Neural cell (in vitro differentiated cells): ENCODE data around the gene COMTD1. TPM values are rescaled to one million over a fixed set of nuclear protein-coding genes. Genes with fewer than 3 reads are reported as not detected.

Experiments used
- H2AFZ ChIP-seq: fragments of 200-600, 300-800 bp; sonication (generic), shearing (Covaris generic); 2 replicates; pipeline ENCODE4 v1.6.0; 2014; ENCODE audit warnings: low read depth, mild to moderate bottlenecking, antibody characterized with exemption, low read length, moderate library complexity
- H3F3A ChIP-seq: fragments of 200-600 bp; shearing (Covaris generic); 2 replicates; pipeline ENCODE4 v1.6.1; 2016; ENCODE audit warnings: mild to moderate bottlenecking, moderate library complexity, mixed read lengths, antibody characterized with exemption, low read length; ENCODE audit not compliant: insufficient read depth, poor library complexity, severe bottlenecking
- H3K27ac ChIP-seq: fragments of 200-600, 300-800 bp; sonication (generic), shearing (Covaris generic); 2 replicates; pipeline ENCODE4 v1.5.1; 2014; ENCODE audit warnings: mild to moderate bottlenecking, low read length, moderate library complexity
- H3K27me3 ChIP-seq: fragments of 300-800, 200-600 bp; sonication (generic), shearing (Covaris generic); 2 replicates; pipeline ENCODE4 v1.6.0; 2014; ENCODE audit warnings: mild to moderate bottlenecking, low read depth, low read length, moderate library complexity; ENCODE audit not compliant: insufficient read depth
- H3K36me3 ChIP-seq: fragments of 300-800, 200-600 bp; sonication (generic), shearing (Covaris generic); 2 replicates; pipeline ENCODE4 v1.5.1; 2014; ENCODE audit warnings: mild to moderate bottlenecking, antibody characterized with exemption, low read length, moderate library complexity; ENCODE audit not compliant: insufficient read depth
- H3K4me2 ChIP-seq: fragments of 300-800, 200-600 bp; sonication (generic), shearing (Covaris generic); 2 replicates; pipeline ENCODE4 v1.6.0; 2014; ENCODE audit warnings: mild to moderate bottlenecking, low read length
- H3K4me3 ChIP-seq: fragments of 300-800, 200-600 bp; sonication (generic), shearing (Covaris generic); 2 replicates; pipeline ENCODE4 v1.5.1; 2014; ENCODE audit warnings: mild to moderate bottlenecking, low read length, moderate library complexity
- H3K79me2 ChIP-seq: fragments of 200-600 bp; shearing (Covaris generic); replicated peaks from 2 replicates; pipeline ENCODE4 v1.6.0; 2014; ENCODE audit warnings: mild to moderate bottlenecking, low read length, moderate library complexity; ENCODE audit not compliant: insufficient read depth
- H3K9ac ChIP-seq: fragments of 300-800, 200-600 bp; sonication (generic), shearing (Covaris generic); 2 replicates; pipeline ENCODE4 v1.6.1; 2016; ENCODE audit warnings: mild to moderate bottlenecking, low read length, mixed read lengths
- H3K9me2 ChIP-seq: fragments of 200-600 bp; shearing (Covaris generic); 2 replicates; pipeline ENCODE4 v1.6.1; 2016; ENCODE audit warnings: mild to moderate bottlenecking, low read length, mixed read lengths; ENCODE audit not compliant: insufficient read depth
- H3K9me3 ChIP-seq: fragments of 200-600, 300-800 bp; sonication (generic), shearing (Covaris generic); 2 replicates; pipeline ENCODE4 v1.6.1; 2016; ENCODE audit warnings: mild to moderate bottlenecking, mixed run types, low read length, moderate library complexity, mixed read lengths
- H4K20me1 ChIP-seq: fragments of 200-600 bp; shearing (Covaris generic); 2 replicates; pipeline ENCODE4 v1.6.1; 2016; ENCODE audit warnings: mild to moderate bottlenecking, mixed run types; ENCODE audit not compliant: insufficient read depth
- EP300 ChIP-seq: fragments of 450-650 bp; conservative IDR thresholded peaks from 2 replicates; pipeline ENCODE4 v1.6.1; 2014; ENCODE audit warnings: antibody characterized with exemption, mild to moderate bottlenecking, moderate library complexity; ENCODE audit not compliant: poor library complexity, severe bottlenecking
- EZH2 ChIP-seq: fragments of 200-600, 300-800 bp; shearing (Covaris generic), sonication (generic); IDR thresholded peaks from 2 replicates; pipeline ENCODE4 v1.6.1; 2014; ENCODE audit warnings: antibody characterized with exemption, low read length, borderline replicate concordance, mild to moderate bottlenecking; ENCODE audit not compliant: insufficient read depth, poor library complexity, severe bottlenecking
- MXI1 ChIP-seq: fragments of 450-650 bp; conservative IDR thresholded peaks from 2 replicates; pipeline ENCODE4 v1.6.1; 2014; ENCODE audit warnings: antibody characterized with exemption, mild to moderate bottlenecking; ENCODE audit not compliant: poor library complexity, severe bottlenecking
- POLR2AphosphoS5 ChIP-seq: IDR thresholded peaks from 2 replicates; pipeline ENCODE4 v1.6.1; 2012
- RAD21 ChIP-seq: fragments of 450-650 bp; conservative IDR thresholded peaks from 2 replicates; pipeline ENCODE4 v1.6.1; 2014; ENCODE audit warnings: antibody characterized with exemption, mild to moderate bottlenecking, moderate library complexity
- REST ChIP-seq: IDR thresholded peaks from 2 replicates; pipeline ENCODE4 v1.6.1; 2012; ENCODE audit warnings: borderline replicate concordance
- SMC3 ChIP-seq: fragments of 450-650 bp; conservative IDR thresholded peaks from 2 replicates; pipeline ENCODE4 v1.6.1; 2014; ENCODE audit warnings: antibody characterized with exemption, mild to moderate bottlenecking, moderate library complexity; ENCODE audit not compliant: poor library complexity
- TAF1 ChIP-seq: IDR thresholded peaks from 2 replicates; pipeline ENCODE4 v1.6.1; 2012; ENCODE audit warnings: low read depth
- polyA minus RNA-seq: library from RNA; depleted of rRNA, polyadenylated mRNA; stranded (reverse); fragments of >200 nt; gene quantifications from 2 replicates; pipeline ENCODE4 v1.2.3, GENCODE V29; 2014
- polyA plus RNA-seq: library from polyadenylated mRNA; depleted of rRNA; stranded (reverse); fragments of >200 nt; gene quantifications from 2 replicates; pipeline ENCODE4 v1.2.3, GENCODE V29; 2014
- TF ChIP-seq, protein P1 (sequence below): fragments of 450-650 bp; IDR thresholded peaks from 2 replicates; pipeline ENCODE4 v1.5.1; 2014; ENCODE audit warnings: antibody characterized with exemption, mild to moderate bottlenecking, moderate library complexity; ENCODE audit not compliant: poor library complexity, severe bottlenecking

The COMTD1 gene
- polyA plus RNA-seq (51.4 and 62.7 TPM in 2 replicates), polyA minus RNA-seq (10.5 and 14.2 TPM in 2 replicates)

- Histone ChIP-seq H4K20me1 (no peaks in the 10 kb centered on the region), H3K9me3 (no peaks in the 10 kb centered on the region), H3K4me2 (peak within 1 kb of the TSS; percentile 65), H3K79me2 (no peaks in the 10 kb centered on the region), H3K4me3 (peak within 1 kb of the TSS; percentile 82), H3F3A (no peaks in the 10 kb centered on the region), H3K9me2 (no peaks in the 10 kb centered on the region), H2AFZ (peak within 1 kb of the TSS; percentile 33), H3K27ac (no peak within 1 kb of the TSS), H3K36me3 (no peaks in the 10 kb centered on the region), H3K27me3 (peaks cover 9% of the 10 kb centered on the region), H3K9ac (peak within 1 kb of the TSS; percentile 69)
- TF ChIP-seq EP300 = peak; percentile 49
- TF ChIP-seq, protein P1, sequence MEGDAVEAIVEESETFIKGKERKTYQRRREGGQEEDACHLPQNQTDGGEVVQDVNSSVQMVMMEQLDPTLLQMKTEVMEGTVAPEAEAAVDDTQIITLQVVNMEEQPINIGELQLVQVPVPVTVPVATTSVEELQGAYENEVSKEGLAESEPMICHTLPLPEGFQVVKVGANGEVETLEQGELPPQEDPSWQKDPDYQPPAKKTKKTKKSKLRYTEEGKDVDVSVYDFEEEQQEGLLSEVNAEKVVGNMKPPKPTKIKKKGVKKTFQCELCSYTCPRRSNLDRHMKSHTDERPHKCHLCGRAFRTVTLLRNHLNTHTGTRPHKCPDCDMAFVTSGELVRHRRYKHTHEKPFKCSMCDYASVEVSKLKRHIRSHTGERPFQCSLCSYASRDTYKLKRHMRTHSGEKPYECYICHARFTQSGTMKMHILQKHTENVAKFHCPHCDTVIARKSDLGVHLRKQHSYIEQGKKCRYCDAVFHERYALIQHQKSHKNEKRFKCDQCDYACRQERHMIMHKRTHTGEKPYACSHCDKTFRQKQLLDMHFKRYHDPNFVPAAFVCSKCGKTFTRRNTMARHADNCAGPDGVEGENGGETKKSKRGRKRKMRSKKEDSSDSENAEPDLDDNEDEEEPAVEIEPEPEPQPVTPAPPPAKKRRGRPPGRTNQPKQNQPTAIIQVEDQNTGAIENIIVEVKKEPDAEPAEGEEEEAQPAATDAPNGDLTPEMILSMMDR = peak; percentile 100
- TF ChIP-seq EZH2 = no peak
- TF ChIP-seq SMC3 = peak; percentile 97
- peak; percentile 50 for TF ChIP-seq MXI1
- TF ChIP-seq RAD21 = peak; percentile 99
- TF ChIP-seq REST = no peak
- TF ChIP-seq POLR2AphosphoS5 = peak; percentile 25
Measured at GRCh38 chr10:75235375-75236177, at the start of gene COMTD1. TSS of gene COMTD1 (minus strand) at chr10:75235957. CDS start at chr10:75235928, 29 bp downstream.

DNA sequence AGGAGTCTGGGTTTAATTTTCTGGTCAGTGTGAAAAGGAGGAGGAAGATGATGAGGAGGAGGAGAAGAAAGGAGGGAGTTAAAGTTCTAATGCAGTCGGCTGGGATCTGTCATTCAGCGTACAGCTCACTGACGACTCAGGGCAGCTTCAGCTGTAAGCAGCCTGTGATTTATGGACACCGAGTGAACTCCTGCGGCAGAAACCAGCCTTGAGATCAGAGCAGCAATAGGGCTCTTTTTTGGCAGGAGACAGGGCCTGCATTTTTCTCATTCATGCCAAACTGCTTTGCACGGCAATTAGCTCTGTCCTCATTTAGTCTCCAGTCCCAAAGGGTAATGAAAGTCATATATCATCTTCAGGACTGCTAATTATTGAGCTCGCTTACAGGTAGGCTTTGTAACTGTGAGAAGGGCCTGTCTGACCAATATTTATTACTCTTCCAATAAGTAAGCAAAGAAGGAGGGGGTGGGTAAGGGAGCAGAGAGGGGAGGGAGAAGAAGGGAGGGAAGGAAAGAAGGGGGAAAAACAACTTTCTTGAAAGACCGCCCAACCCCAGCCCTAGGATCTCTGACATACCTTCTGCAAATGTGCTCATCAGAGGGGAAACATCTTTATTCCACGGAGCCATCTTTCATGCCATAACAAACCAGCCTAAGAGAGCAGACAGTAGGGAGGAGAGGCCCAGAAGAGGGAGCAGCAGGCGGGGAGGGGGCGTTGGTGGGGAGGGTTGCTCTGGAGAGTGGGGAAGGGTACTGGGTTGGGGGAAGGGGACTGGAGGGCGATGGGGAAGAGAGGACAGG is 48.1 kb upstream of the COMTD1 start:
- H3F3A ChIP-seq = no peaks in the 10 kb centered on the region
- no peaks in the 10 kb centered on the region for H3K79me2 ChIP-seq
- peak overlapping the region; percentile 50 for H3K9ac ChIP-seq
- H3K36me3 ChIP-seq = no peaks in the 10 kb centered on the region
- H3K27ac ChIP-seq = peak overlapping the region; percentile 43
- peak overlapping the region; percentile 57 for H3K4me3 ChIP-seq
- no peaks in the 10 kb centered on the region for H4K20me1 ChIP-seq
- no peak for TF ChIP-seq MXI1
- no peak for TF ChIP-seq TAF1
- TF ChIP-seq POLR2AphosphoS5 = no peak
- TF ChIP-seq RAD21 = no peak
- TF ChIP-seq, protein P1 = no peak
- no peak for TF ChIP-seq EP300
- no peak for TF ChIP-seq EZH2
- no peak for TF ChIP-seq REST
- no peak for TF ChIP-seq SMC3
- peak overlapping the region; percentile 67 for H3K4me2 ChIP-seq
- no peaks in the 10 kb centered on the region for H3K9me3 ChIP-seq
- no peaks in the 10 kb centered on the region for H3K9me2 ChIP-seq
- peak overlapping the region; percentile 23 for H2AFZ ChIP-seq
- H3K27me3 ChIP-seq = no peaks in the 10 kb centered on the region
